Measurements from ENCODE around the gene TMEM115. TPM values are rescaled to one million over a fixed set of nuclear protein-coding genes. Genes with fewer than 3 reads are reported as not detected.

The TMEM115 gene
- total RNA-seq, 4 donors from 2014 or later: 70.0 to 111 (median 85.1) TPM

DNA sequence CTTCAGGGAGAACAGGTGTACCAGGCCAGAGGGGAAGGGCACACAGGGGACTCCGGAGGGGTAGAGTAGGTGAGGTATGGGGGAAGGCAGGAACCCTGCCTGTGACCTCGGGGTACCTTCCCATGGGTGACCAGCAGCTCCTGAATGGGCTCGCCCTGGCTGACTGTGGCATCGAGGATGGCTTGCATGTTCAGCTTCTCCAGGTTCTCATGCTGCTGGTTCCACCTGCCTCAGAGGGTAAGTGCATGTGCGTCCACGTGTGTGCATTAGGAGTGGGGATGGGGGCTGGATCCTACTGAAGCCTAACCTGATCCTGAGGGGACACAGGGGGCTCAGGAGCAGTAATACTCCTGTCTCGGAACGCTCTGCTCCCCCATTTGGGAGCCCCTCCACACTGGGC, 14.3 kb downstream of the TMEM115 start:
- intact Hi-C loops (cut with DNase I): no loop called here
- TF ChIP-seq, protein P1, sequence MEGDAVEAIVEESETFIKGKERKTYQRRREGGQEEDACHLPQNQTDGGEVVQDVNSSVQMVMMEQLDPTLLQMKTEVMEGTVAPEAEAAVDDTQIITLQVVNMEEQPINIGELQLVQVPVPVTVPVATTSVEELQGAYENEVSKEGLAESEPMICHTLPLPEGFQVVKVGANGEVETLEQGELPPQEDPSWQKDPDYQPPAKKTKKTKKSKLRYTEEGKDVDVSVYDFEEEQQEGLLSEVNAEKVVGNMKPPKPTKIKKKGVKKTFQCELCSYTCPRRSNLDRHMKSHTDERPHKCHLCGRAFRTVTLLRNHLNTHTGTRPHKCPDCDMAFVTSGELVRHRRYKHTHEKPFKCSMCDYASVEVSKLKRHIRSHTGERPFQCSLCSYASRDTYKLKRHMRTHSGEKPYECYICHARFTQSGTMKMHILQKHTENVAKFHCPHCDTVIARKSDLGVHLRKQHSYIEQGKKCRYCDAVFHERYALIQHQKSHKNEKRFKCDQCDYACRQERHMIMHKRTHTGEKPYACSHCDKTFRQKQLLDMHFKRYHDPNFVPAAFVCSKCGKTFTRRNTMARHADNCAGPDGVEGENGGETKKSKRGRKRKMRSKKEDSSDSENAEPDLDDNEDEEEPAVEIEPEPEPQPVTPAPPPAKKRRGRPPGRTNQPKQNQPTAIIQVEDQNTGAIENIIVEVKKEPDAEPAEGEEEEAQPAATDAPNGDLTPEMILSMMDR (IDR thresholded peaks at IDR 0.05): no peak
- no peak for TF ChIP-seq POLR2A (IDR thresholded peaks at IDR 0.05)
- no peaks in the 10 kb centered on the region for H3K27me3 ChIP-seq
- no peaks in the 10 kb centered on the region for H3K9me3 ChIP-seq
- DNase-seq: no peak
- peak overlapping the region in 1 of 3 donors; percentile 21 for H3K4me3 ChIP-seq (replicated peaks in 1 of 3)
- no peak overlapping the region for H3K27ac ChIP-seq
- peaks cover 17 to 30% of the 10 kb centered on the region in 2 donors for H3K4me1 ChIP-seq
- 67 to 68% methylated on average over 4 to 8 of the region's 8 CpGs for WGBS, 2 donors
- no peaks in the 10 kb centered on the region for H3K36me3 ChIP-seq

DNA sequence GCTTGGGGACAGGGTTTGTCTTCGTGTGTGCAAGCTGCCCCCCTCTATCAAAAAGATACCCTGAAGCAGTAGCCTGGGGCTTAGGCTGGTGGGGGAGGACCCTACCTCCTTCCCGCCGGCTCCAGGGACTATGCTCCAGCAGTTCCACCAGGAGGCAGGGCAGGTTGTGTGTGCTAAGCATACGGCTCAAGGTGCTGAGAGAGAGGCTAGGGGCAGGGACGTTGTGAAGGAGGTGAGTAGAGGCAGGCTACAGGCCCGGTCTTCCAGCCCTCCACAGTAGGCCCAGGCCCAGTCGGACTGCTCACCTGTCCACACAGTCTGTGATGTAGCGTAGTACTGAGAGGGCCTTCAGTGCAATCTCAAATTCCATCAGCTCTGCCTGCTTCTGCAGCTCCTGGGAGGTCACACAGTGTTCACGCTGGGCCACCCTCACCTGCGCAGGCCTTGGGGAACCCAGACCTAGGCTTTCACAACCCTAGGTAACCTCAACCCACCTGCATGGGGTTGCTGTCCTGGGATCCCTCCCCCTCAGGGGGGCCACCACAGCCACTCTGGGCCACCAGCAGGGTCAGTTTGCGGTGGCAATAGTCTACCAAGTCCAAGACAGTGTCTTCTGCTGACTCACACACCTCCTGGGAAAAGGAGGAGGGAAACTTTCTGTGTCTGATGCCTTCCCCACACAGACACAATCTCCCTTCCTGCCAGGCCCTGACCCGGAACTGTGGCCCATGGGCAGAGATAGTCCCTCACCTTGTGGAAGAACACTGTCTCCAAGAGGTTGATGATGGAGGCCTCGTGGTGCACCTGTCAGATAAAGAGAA, 16.3 kb downstream of the TMEM115 start:
- peaks cover 12 to 31% of the 10 kb centered on the region in 2 donors for H3K4me1 ChIP-seq
- no peak for DNase-seq
- 71 to 94% methylated on average over 9 of the region's 13 CpGs for WGBS, 2 donors

DNA sequence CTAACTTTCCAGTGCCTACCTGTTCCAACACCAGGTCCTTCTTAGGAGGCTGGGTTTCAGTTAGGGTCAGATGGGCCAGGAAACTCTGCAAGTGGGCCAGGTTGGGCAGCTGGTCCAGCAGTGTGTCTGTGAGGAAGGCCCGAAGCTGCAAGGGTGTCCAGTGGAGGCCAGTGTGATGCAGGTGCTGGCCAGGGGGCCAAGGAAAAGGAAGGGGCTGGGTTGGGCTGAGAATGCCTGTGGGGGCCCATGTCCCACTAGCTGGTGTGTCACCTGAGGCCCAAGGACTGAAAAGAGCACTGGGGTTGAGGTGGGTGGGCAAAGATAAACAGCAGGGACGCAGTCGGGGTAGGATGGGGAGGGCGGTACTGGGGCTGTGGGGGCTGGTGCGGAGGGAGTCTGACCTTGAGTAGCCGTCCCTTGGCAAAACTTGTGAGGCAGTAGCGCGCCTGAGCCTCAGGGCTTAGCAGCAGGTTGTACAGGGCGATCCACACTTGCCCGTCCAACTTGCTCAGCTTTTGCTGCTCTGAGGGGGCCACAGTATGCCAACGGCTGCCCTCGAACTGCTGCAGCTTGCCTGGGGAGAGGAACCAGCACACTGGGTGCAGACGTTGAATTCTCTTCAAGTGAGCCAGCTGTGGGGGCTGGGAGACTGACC, 17.2 kb downstream of the TMEM115 start:
- DNase-seq: no peak
- Histone ChIP-seq H3K4me1 (peaks cover 16 to 35% of the 10 kb centered on the region in 2 donors), H3K4me3 (replicated peaks in 1 of 3) (no peak overlapping the region), H3K9me3 (no peaks in the 10 kb centered on the region), H3K27me3 (no peaks in the 10 kb centered on the region), H3K27ac (no peak overlapping the region), H3K36me3 (no peaks in the 10 kb centered on the region)
- TF ChIP-seq, protein P1 (IDR thresholded peaks at IDR 0.05): no peak
- TF ChIP-seq POLR2A (IDR thresholded peaks at IDR 0.05): no peak
- WGBS, 2 donors: 89 to 94% methylated on average over 13 of the region's 13 CpGs
- intact Hi-C loops (cut with DNase I): no loop called here

More for the DNA sequence above, 16.3 kb downstream of the TMEM115 start:
- H3K27me3 ChIP-seq: no peaks in the 10 kb centered on the region
- H3K9me3 ChIP-seq: no peaks in the 10 kb centered on the region
- intact Hi-C loops (cut with DNase I): no loop called here
- no peak overlapping the region for H3K4me3 ChIP-seq (replicated peaks in 1 of 3)
- no peaks in the 10 kb centered on the region for H3K36me3 ChIP-seq
- H3K27ac ChIP-seq: no peak overlapping the region
- TF ChIP-seq, protein P1 (IDR thresholded peaks at IDR 0.05): no peak
- no peak for TF ChIP-seq POLR2A (IDR thresholded peaks at IDR 0.05)

DNA sequence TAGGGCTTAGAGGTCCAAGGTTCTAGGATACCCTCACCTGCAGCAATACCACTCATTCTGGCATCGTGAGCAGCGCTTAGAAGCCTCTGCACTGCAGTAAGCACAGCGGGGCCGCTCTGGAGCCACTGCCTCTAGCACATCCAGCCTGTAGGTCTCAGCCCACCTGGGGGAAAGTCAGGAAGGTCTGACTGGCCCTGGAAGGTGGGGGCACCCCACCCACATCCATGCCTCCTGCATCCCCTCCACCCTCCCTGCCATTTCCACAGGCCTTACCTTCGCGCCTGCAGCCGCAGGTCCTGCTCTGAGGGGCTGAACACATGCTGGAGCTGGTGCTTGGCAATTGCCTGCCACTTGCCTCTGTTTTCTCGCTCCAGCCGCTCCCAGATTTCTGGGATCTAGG, 17.8 kb downstream of the TMEM115 start:
- DNase-seq: no peak
- TF ChIP-seq, protein P1 (IDR thresholded peaks at IDR 0.05): no peak
- TF ChIP-seq POLR2A (IDR thresholded peaks at IDR 0.05): no peak
- 94 to 96% methylated on average over 8 to 9 of the region's 9 CpGs for WGBS, 2 donors
- Histone ChIP-seq H3K4me3 (replicated peaks in 1 of 3) (peak overlapping the region in 1 of 3 donors; percentile 40), H3K4me1 (peaks cover 16 to 32% of the 10 kb centered on the region in 2 donors), H3K27me3 (no peaks in the 10 kb centered on the region), H3K36me3 (no peaks in the 10 kb centered on the region), H3K27ac (no peak overlapping the region), H3K9me3 (no peaks in the 10 kb centered on the region)
- intact Hi-C loops (cut with DNase I): no loop called here

Measured in thyroid gland (tissue), 4 donors.